ENCODE results near the gene RAB6A.
"Not testable (repeated sequence)": the region's sequence is repeated elsewhere in the genome, so short reads cannot be mapped to it uniquely, and the experiment has no call there.

The RAB6A gene

DNA sequence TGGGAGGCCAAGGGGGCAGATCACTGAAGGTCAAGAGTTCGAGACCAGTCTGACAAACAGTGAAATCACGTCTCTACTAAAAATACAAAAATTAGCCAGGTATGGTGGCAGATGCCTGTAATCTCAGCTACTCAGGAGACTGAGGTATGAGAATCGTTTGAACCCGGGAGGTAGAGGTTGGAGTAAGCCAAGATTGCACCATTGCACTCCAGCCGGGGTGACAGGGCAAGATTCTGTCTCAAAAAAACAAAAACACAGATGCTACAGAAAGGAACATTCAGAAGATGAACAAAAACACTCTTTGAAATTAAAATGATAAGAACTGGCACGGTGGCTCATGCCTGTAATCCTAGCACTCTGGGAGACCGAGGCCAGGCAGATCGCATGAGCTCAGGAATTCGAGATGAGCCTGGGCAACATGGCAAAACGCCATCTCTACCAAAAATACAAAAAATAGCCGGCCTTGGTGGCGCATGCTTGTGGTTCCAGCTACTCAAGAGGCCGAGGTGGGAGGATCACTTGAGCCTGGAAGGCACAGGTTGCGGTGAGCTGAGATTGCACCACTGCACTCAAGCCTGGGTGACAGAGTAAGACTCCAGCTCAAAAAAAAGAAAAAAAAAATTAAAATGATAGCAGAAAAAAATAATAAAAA lies 8.5 kb downstream of the RAB6A start:
- H3K4me3 Mint-ChIP-seq = no peak overlapping the region
- H3K27ac Mint-ChIP-seq = peak overlapping the region; percentile 21
- H3K27me3 Mint-ChIP-seq = no peaks in the 10 kb centered on the region
- H3K36me3 Mint-ChIP-seq (ENCODE audit: low read depth) = peaks cover 21% of the 10 kb centered on the region
- no peaks in the 10 kb centered on the region for H3K9me3 Mint-ChIP-seq
- H3K4me1 Mint-ChIP-seq (ENCODE audit: low read depth) = peaks cover 45% of the 10 kb centered on the region

DNA sequence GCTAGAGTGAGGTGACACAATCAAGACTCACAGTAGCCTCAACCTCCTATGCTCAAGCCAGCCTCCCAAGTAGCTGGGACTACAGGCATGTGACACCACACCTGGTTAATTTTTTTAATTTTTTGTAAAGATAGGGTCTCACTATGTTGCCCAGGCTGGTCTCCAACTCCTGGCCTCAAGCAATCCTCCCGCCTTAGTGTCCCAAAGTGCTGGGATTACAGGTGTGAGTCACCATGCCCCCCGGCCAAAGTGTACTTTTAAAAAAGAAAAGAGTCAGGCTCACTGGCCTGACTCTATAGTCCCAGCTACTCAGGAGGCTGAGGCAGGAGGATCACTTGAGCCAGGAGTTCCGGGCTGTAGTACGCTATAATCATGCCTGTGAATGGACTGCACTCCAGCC lies 10.0 kb downstream of the RAB6A start:
- peaks cover 21% of the 10 kb centered on the region for H3K36me3 Mint-ChIP-seq (ENCODE audit: low read depth)
- peaks cover 40% of the 10 kb centered on the region for H3K4me1 Mint-ChIP-seq (ENCODE audit: low read depth)
- not testable (repeated sequence) for H3K27me3 Mint-ChIP-seq, H3K27ac Mint-ChIP-seq, H3K4me3 Mint-ChIP-seq, H3K9me3 Mint-ChIP-seq

- Mint-ChIP-seq H3K9me3 (no peaks in the 10 kb centered on the region), H3K36me3 (ENCODE audit: low read depth) (peaks cover 21% of the 10 kb centered on the region), H3K27me3 (no peaks in the 10 kb centered on the region), H3K27ac (no peak overlapping the region), H3K4me1 (ENCODE audit: low read depth) (peaks cover 40% of the 10 kb centered on the region), H3K4me3 (no peak overlapping the region)
Measured at GRCh38 chr11:73750228-73750627, 10.6 kb downstream of the RAB6A start.

- Mint-ChIP-seq H3K4me3 (no peak overlapping the region), H3K4me1 (ENCODE audit: low read depth) (peaks cover 36% of the 10 kb centered on the region), H3K36me3 (ENCODE audit: low read depth) (peaks cover 21% of the 10 kb centered on the region), H3K9me3 (no peaks in the 10 kb centered on the region), H3K27ac (no peak overlapping the region), H3K27me3 (no peaks in the 10 kb centered on the region)
Measured at GRCh38 chr11:73749118-73749517, 11.8 kb downstream of the RAB6A start.

DNA sequence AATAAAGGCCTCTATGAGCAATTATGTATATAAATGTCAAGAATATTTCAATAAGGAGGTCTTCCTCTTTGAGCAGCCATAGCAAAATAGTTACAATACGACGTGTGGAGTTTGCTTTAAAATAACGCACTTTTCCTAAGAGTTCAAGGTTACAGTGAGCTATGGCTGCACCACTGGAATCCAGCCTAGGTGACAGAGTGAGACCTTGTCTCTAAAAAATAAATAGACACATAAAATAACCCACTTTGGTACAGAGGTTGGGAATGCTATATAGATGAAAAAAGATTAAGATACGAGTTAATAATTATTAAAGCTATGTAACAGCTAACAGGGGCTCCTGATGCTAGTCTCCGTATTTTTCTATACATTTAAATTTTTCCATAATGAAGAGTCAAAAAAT lies 12.6 kb downstream of the RAB6A start:
- H3K4me1 Mint-ChIP-seq (ENCODE audit: low read depth) = peaks cover 37% of the 10 kb centered on the region
- no peak overlapping the region for H3K4me3 Mint-ChIP-seq
- no peak overlapping the region for H3K27ac Mint-ChIP-seq
- H3K36me3 Mint-ChIP-seq (ENCODE audit: low read depth) = peaks cover 21% of the 10 kb centered on the region
- no peaks in the 10 kb centered on the region for H3K9me3 Mint-ChIP-seq
- H3K27me3 Mint-ChIP-seq = no peaks in the 10 kb centered on the region

DNA sequence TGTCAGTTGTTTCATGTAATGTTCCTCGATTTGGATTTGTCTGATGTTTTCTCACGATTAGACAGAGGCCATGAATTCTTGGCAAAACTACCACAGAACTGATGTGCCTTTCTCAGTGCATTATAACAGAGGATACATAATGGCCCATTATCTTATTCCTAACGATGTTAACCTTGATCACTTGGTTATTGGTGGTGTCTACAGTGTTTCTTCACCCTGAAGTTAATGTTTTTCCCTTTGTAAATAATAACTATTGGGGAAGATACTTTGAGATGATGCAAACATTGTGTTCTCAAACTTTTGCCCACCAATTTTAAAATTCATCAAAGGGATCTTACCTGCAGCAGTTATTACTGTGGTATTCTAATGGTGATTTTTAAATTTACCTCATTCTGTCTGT lies 13.1 kb downstream of the RAB6A start:
- H3K27ac Mint-ChIP-seq = peak overlapping the region; percentile 15
- H3K4me3 Mint-ChIP-seq = no peak overlapping the region
- peaks cover 37% of the 10 kb centered on the region for H3K4me1 Mint-ChIP-seq (ENCODE audit: low read depth)
- H3K9me3 Mint-ChIP-seq = no peaks in the 10 kb centered on the region
- H3K27me3 Mint-ChIP-seq = no peaks in the 10 kb centered on the region
- H3K36me3 Mint-ChIP-seq (ENCODE audit: low read depth) = peaks cover 23% of the 10 kb centered on the region

DNA sequence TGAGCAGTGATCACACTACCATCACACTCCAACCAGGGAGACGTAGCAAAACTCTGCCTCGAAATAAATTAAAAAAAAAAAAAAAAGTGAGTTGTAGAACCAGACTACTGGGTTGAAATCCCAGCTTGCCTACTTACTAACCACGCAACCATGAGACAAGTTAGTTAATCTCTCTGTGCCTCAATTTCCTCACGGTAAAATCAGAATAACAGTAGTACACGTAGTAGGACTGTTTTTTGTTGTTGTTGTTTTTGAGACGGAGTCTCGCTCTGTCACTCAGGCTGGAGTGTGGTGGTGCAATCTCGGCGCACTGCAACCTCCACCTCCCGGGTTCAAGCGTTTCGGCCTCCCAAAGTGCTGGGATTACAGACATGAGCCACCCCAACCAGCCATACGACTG lies 14.2 kb downstream of the RAB6A start:
- H3K9me3 Mint-ChIP-seq = no peaks in the 10 kb centered on the region
- H3K27ac Mint-ChIP-seq = no peak overlapping the region
- no peak overlapping the region for H3K4me3 Mint-ChIP-seq
- peaks cover 14% of the 10 kb centered on the region for H3K36me3 Mint-ChIP-seq (ENCODE audit: low read depth)
- no peaks in the 10 kb centered on the region for H3K27me3 Mint-ChIP-seq
- peaks cover 26% of the 10 kb centered on the region for H3K4me1 Mint-ChIP-seq (ENCODE audit: low read depth)

GRCh38 chr11:73743045-73743444 lies 17.8 kb downstream of the RAB6A start:
- Mint-ChIP-seq H3K27ac (no peak overlapping the region), H3K4me3 (no peak overlapping the region), H3K36me3 (ENCODE audit: low read depth) (peaks cover 12% of the 10 kb centered on the region), H3K27me3 (no peaks in the 10 kb centered on the region), H3K4me1 (ENCODE audit: low read depth) (peaks cover 12% of the 10 kb centered on the region), H3K9me3 (no peaks in the 10 kb centered on the region)

DNA sequence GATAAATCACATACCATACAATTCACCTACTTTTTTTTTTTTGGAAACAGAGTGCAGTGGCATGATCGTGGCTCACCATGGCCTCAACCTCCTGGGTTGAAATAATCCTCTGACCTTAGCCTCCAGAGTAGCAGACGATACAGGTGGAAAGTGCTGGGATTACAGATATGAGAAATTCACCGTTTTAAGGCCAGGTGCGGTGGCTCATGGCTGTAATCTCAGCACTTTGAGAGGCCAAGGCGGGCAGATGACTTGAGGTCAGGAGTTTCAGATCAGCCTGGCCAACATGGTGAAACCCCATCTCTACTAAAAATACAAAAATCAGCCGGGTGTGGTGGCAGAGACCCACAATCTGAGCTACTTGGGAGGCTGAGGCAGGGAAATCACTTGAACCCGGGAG lies 24.9 kb downstream of the RAB6A start:
- H3K4me1 Mint-ChIP-seq (ENCODE audit: low read depth); H3K9me3 Mint-ChIP-seq; H3K36me3 Mint-ChIP-seq (ENCODE audit: low read depth); H3K4me3 Mint-ChIP-seq; H3K27ac Mint-ChIP-seq; H3K27me3 Mint-ChIP-seq: not testable (repeated sequence)

GRCh38 chr11:73734993-73735392 lies 25.9 kb downstream of the RAB6A start:
- no peaks in the 10 kb centered on the region for H3K9me3 Mint-ChIP-seq
- H3K27ac Mint-ChIP-seq = no peak overlapping the region
- H3K36me3 Mint-ChIP-seq (ENCODE audit: low read depth) = peaks cover 13% of the 10 kb centered on the region
- peaks cover 2% of the 10 kb centered on the region for H3K4me1 Mint-ChIP-seq (ENCODE audit: low read depth)
- no peak overlapping the region for H3K4me3 Mint-ChIP-seq
- H3K27me3 Mint-ChIP-seq = no peaks in the 10 kb centered on the region

GRCh38 chr11:73734011-73734410 lies 26.9 kb downstream of the RAB6A start:
- not testable (repeated sequence) for H3K27ac Mint-ChIP-seq; H3K27me3 Mint-ChIP-seq; H3K9me3 Mint-ChIP-seq; H3K4me1 Mint-ChIP-seq (ENCODE audit: low read depth); H3K4me3 Mint-ChIP-seq
- H3K36me3 Mint-ChIP-seq (ENCODE audit: low read depth) = peaks cover 13% of the 10 kb centered on the region

DNA sequence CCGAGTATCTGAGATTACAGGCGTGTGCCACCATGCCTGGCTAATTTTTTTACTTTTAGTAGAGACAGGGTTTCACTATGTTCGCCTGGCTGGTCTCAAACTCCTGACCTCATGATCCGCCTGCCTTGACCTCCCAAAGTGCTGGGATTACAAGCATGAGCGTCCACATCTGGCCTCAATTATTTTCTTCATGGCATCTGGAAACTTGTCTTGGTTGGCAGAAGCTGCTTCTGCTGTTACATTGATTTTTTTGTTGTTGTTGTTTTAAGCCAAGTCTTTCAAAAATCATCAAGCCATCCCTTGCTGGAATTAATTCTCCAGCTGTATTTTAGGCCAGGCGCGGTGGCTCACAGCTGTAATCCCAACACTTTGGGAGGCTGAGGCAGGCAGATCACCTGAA lies 27.9 kb downstream of the RAB6A start:
- not testable (repeated sequence) for H3K4me3 Mint-ChIP-seq, H3K27me3 Mint-ChIP-seq, H3K27ac Mint-ChIP-seq, H3K9me3 Mint-ChIP-seq
- Mint-ChIP-seq H3K36me3 (ENCODE audit: low read depth) (peaks cover 13% of the 10 kb centered on the region), H3K4me1 (ENCODE audit: low read depth) (peaks cover 16% of the 10 kb centered on the region)

DNA sequence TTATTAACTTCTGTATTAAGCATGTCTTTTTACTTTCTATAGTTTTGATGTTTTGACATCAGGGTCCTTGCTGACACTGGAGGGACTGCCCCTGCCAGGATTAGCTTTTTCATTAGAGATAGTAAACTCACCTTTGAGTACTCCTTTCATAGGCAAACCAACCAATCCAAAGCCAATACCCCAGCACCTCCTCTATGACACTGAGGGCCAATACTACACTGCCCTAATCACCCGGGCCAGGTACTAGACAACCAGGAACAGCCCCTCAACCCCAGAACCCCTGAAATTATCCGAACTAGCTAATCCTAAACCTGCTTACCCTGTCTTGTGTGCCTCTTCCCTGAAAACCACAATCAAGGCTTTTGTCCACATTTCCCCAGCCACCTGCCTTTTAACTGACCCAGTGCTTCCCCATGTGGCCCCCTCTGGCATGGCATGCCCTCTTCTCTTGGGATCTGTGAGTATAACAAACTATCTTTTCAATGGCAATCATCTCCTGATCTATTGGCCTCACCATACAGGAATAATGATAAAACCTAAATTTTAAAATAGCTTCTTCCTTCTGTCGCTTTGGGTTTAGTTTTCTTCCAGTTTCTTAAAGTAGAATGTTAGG lies 31.2 kb downstream of the RAB6A start:
- H3K27me3 Mint-ChIP-seq = no peaks in the 10 kb centered on the region
- H3K27ac Mint-ChIP-seq = no peak overlapping the region

GRCh38 chr11:73728000-73728399 lies 32.9 kb downstream of the RAB6A start:
- no peaks in the 10 kb centered on the region for H3K9me3 Mint-ChIP-seq
- no peaks in the 10 kb centered on the region for H3K27me3 Mint-ChIP-seq
- H3K36me3 Mint-ChIP-seq (ENCODE audit: low read depth) = peaks cover 30% of the 10 kb centered on the region
- no peak overlapping the region for H3K4me3 Mint-ChIP-seq
- H3K27ac Mint-ChIP-seq = no peak overlapping the region
- peaks cover 29% of the 10 kb centered on the region for H3K4me1 Mint-ChIP-seq (ENCODE audit: low read depth)

More for the DNA sequence above, 31.2 kb downstream of the RAB6A start:
- Mint-ChIP-seq H3K4me3 (no peak overlapping the region), H3K36me3 (ENCODE audit: low read depth) (peaks cover 29% of the 10 kb centered on the region), H3K4me1 (ENCODE audit: low read depth) (peaks cover 29% of the 10 kb centered on the region), H3K9me3 (no peaks in the 10 kb centered on the region)

- Mint-ChIP-seq H3K4me1 (ENCODE audit: low read depth) (peaks cover 29% of the 10 kb centered on the region), H3K9me3 (no peaks in the 10 kb centered on the region), H3K4me3 (no peak overlapping the region), H3K27me3 (no peaks in the 10 kb centered on the region), H3K36me3 (ENCODE audit: low read depth) (peaks cover 30% of the 10 kb centered on the region), H3K27ac (no peak overlapping the region)
Measured at GRCh38 chr11:73726825-73727224, 34.0 kb downstream of the RAB6A start.

DNA sequence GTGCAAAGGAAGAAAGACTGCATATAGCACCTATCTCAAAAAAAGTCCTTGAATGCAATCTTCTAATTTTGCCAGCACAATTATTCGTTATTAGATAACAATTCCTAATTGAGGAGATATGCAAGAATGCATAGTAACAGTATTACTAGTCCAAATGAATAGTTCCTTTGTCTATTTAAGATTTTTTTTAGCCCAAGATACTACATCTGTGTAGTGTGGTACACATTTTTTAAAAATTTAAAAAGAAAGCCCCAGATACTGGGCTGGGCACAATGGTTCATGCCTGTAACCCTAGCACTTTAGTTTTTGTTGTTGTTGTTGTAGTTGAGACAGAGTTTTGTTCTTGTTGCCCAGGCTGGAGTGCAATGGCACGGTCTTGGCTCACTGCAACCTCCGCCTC lies 43.7 kb downstream of the RAB6A start:
- Mint-ChIP-seq H3K4me3 (no peak overlapping the region), H3K27me3 (no peaks in the 10 kb centered on the region), H3K36me3 (ENCODE audit: low read depth) (peaks cover 42% of the 10 kb centered on the region), H3K4me1 (ENCODE audit: low read depth) (peaks cover 5% of the 10 kb centered on the region), H3K9me3 (no peaks in the 10 kb centered on the region), H3K27ac (no peak overlapping the region)

Measured in stimulated activated naive CD8-positive, alpha-beta T cell treated with anti-CD3 and anti-CD28 coated beads, Interleukin-15, Interleukin-2, amounts not matched to agents 100 ng/mL and 50 ng/mL, for 24 hours (primary cell).